GM12878 (cell line): ENCODE measurements around the gene THBS1. TPM values are rescaled to one million over a fixed set of nuclear protein-coding genes. Genes with fewer than 3 reads are reported as not detected.

ENCODE experiments used
- ATAC-seq: fragments of 200-7000 bp; cut with Tn5 transposase; 3 replicates; pipeline ENCODE4 v1.9.1; 2020; ENCODE audit warnings: mild to moderate bottlenecking, moderate library complexity
- BruUV-seq: library from RNA; stranded (reverse); fragments of 400-500 nt; replicated peaks from 2 replicates; lab custom pipeline; 2021; lab: Mats Ljungman, UMichigan
- CTCF ChIA-PET: fragments of 300-600 bp; sonication (Branson Sonifier 250); formaldehyde crosslinking; extraction: SDS; loops from one replicate; lab custom pipeline; 2021; ENCODE audit warnings: inconsistent platforms; lab: Yijun Ruan, JAX
- POLR2A ChIA-PET: fragments of 350-600 bp; formaldehyde crosslinking; extraction: SDS; loops from one replicate; lab custom pipeline; 2021; ENCODE audit warnings: inconsistent platforms; lab: Charles Lee
- RAD21 ChIA-PET: fragments of 300-600 bp; sonication (Branson Sonifier 250); formaldehyde crosslinking; loops from one replicate; lab custom pipeline; 2023; ENCODE audit warnings: antibody characterized with exemption; ENCODE audit not compliant: unreplicated experiment; lab: Charles Lee
- SMC1A ChIA-PET: fragments of 300-600 bp; sonication (Branson Sonifier 250); formaldehyde crosslinking; loops from one replicate; lab custom pipeline; 2023; ENCODE audit not compliant: unreplicated experiment, uncharacterized antibody; lab: Charles Lee
- DNase-seq: peaks from one replicate; pipeline ENCODE4 v3.0.0-alpha.2; 2011; ENCODE audit warnings: low read depth, low spot score
- FAIRE-seq: peaks from 3 replicates; lab custom pipeline; 2011; peaks lifted over from hg19 to GRCh38; lab: Jason Lieb, UNC
- H2AFZ ChIP-seq: 2 replicates; pipeline ENCODE4 v1.6.0; 2011; ENCODE audit warnings: low read depth, low read length, control low read depth; ENCODE audit not compliant: control insufficient read depth
- H3K27ac ChIP-seq: 2 replicates; pipeline ENCODE4 v1.5.1; 2011; ENCODE audit warnings: control low read depth; ENCODE audit not compliant: control insufficient read depth, insufficient read depth
- H3K27me3 ChIP-seq, 2 experiments: replicated peaks in 1 of 2; 2 replicates each; pipeline versions ENCODE4 v1.6.0 to v1.6.1; 2011; ENCODE audit warnings: low read length in 1 of 2; ENCODE audit not compliant: control insufficient read depth in 2 of 2, insufficient read depth in 2 of 2
- H3K36me3 ChIP-seq, 2 experiments: 2 replicates each; pipeline ENCODE4 v1.5.1; 2011; ENCODE audit warnings: low read length in 1 of 2; ENCODE audit not compliant: control insufficient read depth in 2 of 2, insufficient read depth in 2 of 2
- H3K4me1 ChIP-seq: 2 replicates; pipeline ENCODE4 v1.6.1; 2011; ENCODE audit warnings: mild to moderate bottlenecking, low read length, moderate library complexity, mixed read lengths; ENCODE audit not compliant: control insufficient read depth, insufficient read depth
- H3K4me2 ChIP-seq: 2 replicates; pipeline ENCODE4 v1.6.0; 2011; ENCODE audit warnings: control low read depth; ENCODE audit not compliant: control insufficient read depth, insufficient read depth
- H3K4me3 ChIP-seq: fragments of 200-600 bp; sonication (generic); 2 replicates; pipeline ENCODE4 v1.5.1; 2016
- H3K79me2 ChIP-seq: 2 replicates; pipeline ENCODE4 v1.6.0; 2011; ENCODE audit warnings: low read length; ENCODE audit not compliant: control insufficient read depth, insufficient read depth
- H3K9ac ChIP-seq: 2 replicates; pipeline ENCODE4 v1.8.0; 2011; ENCODE audit warnings: low read length, control low read depth, mixed read lengths; ENCODE audit not compliant: control insufficient read depth, insufficient read depth
- H3K9me3 ChIP-seq: replicated peaks from 3 replicates; pipeline ENCODE4 v1.5.1; 2011; ENCODE audit warnings: mild to moderate bottlenecking, low read length; ENCODE audit not compliant: control insufficient read depth, insufficient read depth
- H4K20me1 ChIP-seq: 2 replicates; pipeline ENCODE4 v1.6.0; 2011; ENCODE audit not compliant: control insufficient read depth, insufficient read depth
- BHLHE40 ChIP-seq, 2 experiments: fragments of 450-650 bp in 1 of 2; IDR thresholded peaks; 2 replicates each; pipeline ENCODE4 v1.6.1; 2011 to 2017; ENCODE audit warnings: low read depth in 2 of 2, borderline replicate concordance in 1 of 2, improper control_type of control experiment in 1 of 2, low read length in 1 of 2, mild to moderate bottlenecking in 1 of 2
- BRCA1 ChIP-seq: IDR thresholded peaks from 2 replicates; pipeline ENCODE4 v1.6.1; 2011; ENCODE audit warnings: low read depth, low read length, improper control_type of control experiment
- CBFB ChIP-seq: IDR thresholded peaks from 2 replicates; pipeline ENCODE4 v1.6.1; 2016; ENCODE audit warnings: antibody characterized with exemption, low read depth
- EP300 ChIP-seq, 2 experiments: fragments of 150-350 bp in 1 of 2; IDR thresholded peaks; 2 replicates each; pipeline ENCODE4 v1.6.1; 2011 to 2012; ENCODE audit warnings: low read depth in 2 of 2, low read length in 2 of 2, borderline replicate concordance in 1 of 2, improper control_type of control experiment in 1 of 2, inconsistent platforms in 1 of 2; ENCODE audit not compliant: control insufficient read depth in 1 of 2
- JUNB ChIP-seq: IDR thresholded peaks from 2 replicates; pipeline ENCODE4 v1.6.1; 2016; ENCODE audit warnings: antibody characterized with exemption, mild to moderate bottlenecking
- LARP7 ChIP-seq: fragments of 450-650 bp; IDR thresholded peaks from 2 replicates; pipeline ENCODE4 v1.6.1; 2017; ENCODE audit warnings: mild to moderate bottlenecking
- RB1 ChIP-seq: fragments of 450-650 bp; formaldehyde crosslinking; IDR thresholded peaks from 2 replicates; pipeline ENCODE4 v1.6.1; 2017; ENCODE audit warnings: mild to moderate bottlenecking, borderline replicate concordance
- SMARCA5 ChIP-seq: fragments of 450-650 bp; IDR thresholded peaks from 2 replicates; pipeline ENCODE4 v1.6.1; 2017; ENCODE audit warnings: mild to moderate bottlenecking
- TCF12 ChIP-seq: IDR thresholded peaks from 2 replicates; pipeline ENCODE4 v1.6.1; 2011; ENCODE audit warnings: low read depth, mild to moderate bottlenecking, low read length
- YY1 ChIP-seq: IDR thresholded peaks from 2 replicates; pipeline ENCODE4 v1.6.1; 2011; ENCODE audit warnings: low read depth, mild to moderate bottlenecking, low read length
- WGBS: methylation state at CpG from one replicate; pipeline ENCODE4 v1.1.6; 2016; ENCODE audit warnings: low lambda C conversion rate; ENCODE audit not compliant: insufficient replicate concordance, insufficient coverage; ENCODE audit errors: missing lambda C conversion rate; 5-methylcytosine and 5-hydroxymethylcytosine counted together
- in situ Hi-C: fragments of 300-500 bp; cut with MboI; formaldehyde crosslinking; loops from 9 replicates; pipeline ENCODE4 v1.14.3; 2018; ENCODE audit warnings: mixed read lengths
- intact Hi-C: fragments of 100-400 bp; cut with micrococcal nuclease; formaldehyde crosslinking; loops from one replicate; pipeline ENCODE4 v1.14.2; 2022; ENCODE audit not compliant: unreplicated experiment
- polyA plus RNA-seq, 11 experiments: library from polyadenylated mRNA; depleted of rRNA in 4 of 11; unstranded in 6 of 11; stranded (reverse) in 5 of 11; fragments of >200 nt; fragmentation: Nextera tagmentation in 4 of 11; fragmentation: Illumina TruSeq in 1 of 11; extraction: Ambion mirVana in 4 of 11; extraction: Trizol in 1 of 11; gene quantifications; 1 replicate in 1 of 11; 2 replicates in 10 of 11; pipeline versions ENCODE4 v1.2.1 to v1.2.3, GENCODE V29; 2011 to 2016; ENCODE audit warnings: inconsistent platforms in 2 of 11, missing spikeins in 2 of 11, low read depth in 1 of 11
- total RNA-seq, 4 experiments: library from RNA; depleted of rRNA in 3 of 4; stranded (reverse); fragments of >200 nt in 3 of 4; fragmentation: Illumina TruSeq in 1 of 4; extraction: Trizol in 1 of 4; gene quantifications; 2 replicates each; pipeline versions ENCODE4 v1.2.1 to v1.2.3, GENCODE V29; 2013 to 2021
- TF ChIP-seq, protein P1 (sequence below): fragments of 150-350 bp; IDR thresholded peaks from 2 replicates; pipeline ENCODE4 v1.6.1; 2014; ENCODE audit warnings: mild to moderate bottlenecking, low read depth, low read length
- TF ChIP-seq, protein P2 (sequence below), 3 experiments: IDR thresholded peaks in 2 of 3; conservative IDR thresholded peaks in 1 of 3; 2 replicates each; pipeline ENCODE4 v1.5.1; 2011; ENCODE audit warnings: low read depth in 3 of 3, low read length in 3 of 3, mild to moderate bottlenecking in 3 of 3, control low read depth in 2 of 3, moderate library complexity in 2 of 3, inconsistent platforms in 1 of 3, mixed read lengths in 1 of 3; ENCODE audit not compliant: control insufficient read depth in 2 of 3, insufficient read depth in 1 of 3; ENCODE audit errors: extremely low read depth in 1 of 3
- TF ChIP-seq, protein P3 (sequence below): IDR thresholded peaks from 2 replicates; pipeline ENCODE4 v1.6.1; 2012; ENCODE audit warnings: low read depth, low read length, improper control_type of control experiment
- TF ChIP-seq, protein P4 (sequence below): fragments of 450-650 bp; IDR thresholded peaks from 2 replicates; pipeline ENCODE4 v1.6.1; 2017; ENCODE audit warnings: mild to moderate bottlenecking, moderate library complexity

THBS1 gene
- total and polyA plus RNA-seq, 10 of the 15 experiments (the other 5 are each of a cell fraction or from before 2014, with no cell fraction given) = under 0.01 to 1.5 (median 0.23) TPM; not detected in 3

DNA sequence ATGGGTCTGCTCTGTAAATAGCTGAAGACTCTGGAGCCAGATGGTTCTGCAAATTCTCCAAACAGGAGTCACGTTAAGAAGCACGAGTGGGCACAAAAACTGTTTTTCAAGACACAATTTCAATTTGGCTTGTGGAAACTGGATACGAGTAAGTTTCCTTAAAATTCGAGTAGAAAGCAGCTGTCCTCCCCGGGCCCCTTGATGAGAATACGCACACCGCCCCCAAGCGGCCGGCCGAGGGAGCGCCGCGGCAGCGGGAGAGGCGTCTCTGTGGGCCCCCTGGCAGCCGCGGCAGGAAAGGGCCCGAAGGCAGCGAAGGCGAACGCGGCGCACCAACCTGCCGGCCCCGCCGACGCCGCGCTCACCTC, 778 bp upstream of the THBS1 start:
- Histone ChIP-seq H3K79me2 (no peaks in the 10 kb centered on the region), H3K36me3 (no peaks in the 10 kb centered on the region), H3K27ac (no peak overlapping the region), H3K9me3 (no peaks in the 10 kb centered on the region; the same call in 2 of the 3 replicates), H3K9ac (no peak overlapping the region), H2AFZ (peak overlapping the region; percentile 26; the same call in 1 of the 2 replicates), H3K4me3 (peak overlapping the region; percentile 58; the same call in 1 of the 2 replicates), H3K4me1 (no peaks in the 10 kb centered on the region), H3K4me2 (peak overlapping the region; percentile 91), H3K27me3 (peaks cover 4 to 5% of the 10 kb centered on the region in 2 experiments; a peak in 3 of 4 replicates), H4K20me1 (no peaks in the 10 kb centered on the region)
- ChIA-PET POLR2A (no interaction called here), CTCF (interaction anchor here (0.7 to 8.5 kb wide), 28 partner anchors 10 to 1139 kb away, joined by 3 to 68 read pairs (median 5); no protein-coding TSS in a partner anchor), SMC1A (interaction anchor here (0.5 to 1.8 kb wide), 12 partner anchors 13 to 764 kb away, joined by 3 to 9 read pairs (median 3); no protein-coding TSS in a partner anchor), RAD21 (interaction anchor here (0.9 to 2.3 kb wide), 7 partner anchors 10 to 1140 kb away, joined by 3 to 13 read pairs (median 5); no protein-coding TSS in a partner anchor)
- no TSS peak for BruUV-seq
- WGBS = 1% methylated on average over 17 of the region's 29 CpGs
- DNase-seq (no peak), FAIRE-seq (peak; percentile 83), ATAC-seq (peak; percentile 94)
- in situ Hi-C loops (loop anchor here (5.0 to 25.0 kb wide), 3 partner anchors 453 to 873 kb away; no protein-coding TSS in a partner anchor), intact Hi-C loops (loop anchor here (1.0 to 5.0 kb wide), 6 partner anchors 107 to 868 kb away; no protein-coding TSS in a partner anchor)
- TF ChIP-seq EP300 (IDR thresholded peaks at IDR 0.05; ENCODE audit: borderline replicate concordance in 1 of 2, control insufficient read depth in 1 of 2, low read depth in 2 of 2, low read length in 2 of 2) (no peak), CBFB (no peak), TCF12 (peak; percentile 46; the same call in 1 of the 2 replicates), BRCA1 (no peak), BHLHE40 (IDR thresholded peaks at IDR 0.05; ENCODE audit: borderline replicate concordance in 1 of 2, low read depth in 2 of 2, low read length in 1 of 2) (peak in 1 of 2 experiments; percentile 20; a peak in 2 of 4 replicates), YY1 (peak; percentile 71; the same call in 1 of the 2 replicates), SMARCA5 (peak; percentile 78; the same call in 1 of the 2 replicates), JUNB (no peak), RB1 (peak; percentile 52; the same call in 1 of the 2 replicates), LARP7 (peak; percentile 51; the same call in 1 of the 2 replicates)
- TF ChIP-seq, protein P1, sequence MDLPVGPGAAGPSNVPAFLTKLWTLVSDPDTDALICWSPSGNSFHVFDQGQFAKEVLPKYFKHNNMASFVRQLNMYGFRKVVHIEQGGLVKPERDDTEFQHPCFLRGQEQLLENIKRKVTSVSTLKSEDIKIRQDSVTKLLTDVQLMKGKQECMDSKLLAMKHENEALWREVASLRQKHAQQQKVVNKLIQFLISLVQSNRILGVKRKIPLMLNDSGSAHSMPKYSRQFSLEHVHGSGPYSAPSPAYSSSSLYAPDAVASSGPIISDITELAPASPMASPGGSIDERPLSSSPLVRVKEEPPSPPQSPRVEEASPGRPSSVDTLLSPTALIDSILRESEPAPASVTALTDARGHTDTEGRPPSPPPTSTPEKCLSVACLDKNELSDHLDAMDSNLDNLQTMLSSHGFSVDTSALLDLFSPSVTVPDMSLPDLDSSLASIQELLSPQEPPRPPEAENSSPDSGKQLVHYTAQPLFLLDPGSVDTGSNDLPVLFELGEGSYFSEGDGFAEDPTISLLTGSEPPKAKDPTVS = no peak
- TF ChIP-seq, protein P2, sequence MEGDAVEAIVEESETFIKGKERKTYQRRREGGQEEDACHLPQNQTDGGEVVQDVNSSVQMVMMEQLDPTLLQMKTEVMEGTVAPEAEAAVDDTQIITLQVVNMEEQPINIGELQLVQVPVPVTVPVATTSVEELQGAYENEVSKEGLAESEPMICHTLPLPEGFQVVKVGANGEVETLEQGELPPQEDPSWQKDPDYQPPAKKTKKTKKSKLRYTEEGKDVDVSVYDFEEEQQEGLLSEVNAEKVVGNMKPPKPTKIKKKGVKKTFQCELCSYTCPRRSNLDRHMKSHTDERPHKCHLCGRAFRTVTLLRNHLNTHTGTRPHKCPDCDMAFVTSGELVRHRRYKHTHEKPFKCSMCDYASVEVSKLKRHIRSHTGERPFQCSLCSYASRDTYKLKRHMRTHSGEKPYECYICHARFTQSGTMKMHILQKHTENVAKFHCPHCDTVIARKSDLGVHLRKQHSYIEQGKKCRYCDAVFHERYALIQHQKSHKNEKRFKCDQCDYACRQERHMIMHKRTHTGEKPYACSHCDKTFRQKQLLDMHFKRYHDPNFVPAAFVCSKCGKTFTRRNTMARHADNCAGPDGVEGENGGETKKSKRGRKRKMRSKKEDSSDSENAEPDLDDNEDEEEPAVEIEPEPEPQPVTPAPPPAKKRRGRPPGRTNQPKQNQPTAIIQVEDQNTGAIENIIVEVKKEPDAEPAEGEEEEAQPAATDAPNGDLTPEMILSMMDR (IDR thresholded peaks at IDR 0.05 in 2 of 3, conservative IDR thresholded peaks at IDR 0.05 in 1 of 3; ENCODE audit: control insufficient read depth in 2 of 3, extremely low read depth in 1 of 3, insufficient read depth in 1 of 3, low read depth in 3 of 3, low read length in 3 of 3) = peak; percentile 90 to 98 (median 91)
- TF ChIP-seq, protein P3, sequence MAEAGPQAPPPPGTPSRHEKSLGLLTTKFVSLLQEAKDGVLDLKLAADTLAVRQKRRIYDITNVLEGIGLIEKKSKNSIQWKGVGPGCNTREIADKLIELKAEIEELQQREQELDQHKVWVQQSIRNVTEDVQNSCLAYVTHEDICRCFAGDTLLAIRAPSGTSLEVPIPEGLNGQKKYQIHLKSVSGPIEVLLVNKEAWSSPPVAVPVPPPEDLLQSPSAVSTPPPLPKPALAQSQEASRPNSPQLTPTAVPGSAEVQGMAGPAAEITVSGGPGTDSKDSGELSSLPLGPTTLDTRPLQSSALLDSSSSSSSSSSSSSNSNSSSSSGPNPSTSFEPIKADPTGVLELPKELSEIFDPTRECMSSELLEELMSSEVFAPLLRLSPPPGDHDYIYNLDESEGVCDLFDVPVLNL = no peak
- TF ChIP-seq, protein P4, sequence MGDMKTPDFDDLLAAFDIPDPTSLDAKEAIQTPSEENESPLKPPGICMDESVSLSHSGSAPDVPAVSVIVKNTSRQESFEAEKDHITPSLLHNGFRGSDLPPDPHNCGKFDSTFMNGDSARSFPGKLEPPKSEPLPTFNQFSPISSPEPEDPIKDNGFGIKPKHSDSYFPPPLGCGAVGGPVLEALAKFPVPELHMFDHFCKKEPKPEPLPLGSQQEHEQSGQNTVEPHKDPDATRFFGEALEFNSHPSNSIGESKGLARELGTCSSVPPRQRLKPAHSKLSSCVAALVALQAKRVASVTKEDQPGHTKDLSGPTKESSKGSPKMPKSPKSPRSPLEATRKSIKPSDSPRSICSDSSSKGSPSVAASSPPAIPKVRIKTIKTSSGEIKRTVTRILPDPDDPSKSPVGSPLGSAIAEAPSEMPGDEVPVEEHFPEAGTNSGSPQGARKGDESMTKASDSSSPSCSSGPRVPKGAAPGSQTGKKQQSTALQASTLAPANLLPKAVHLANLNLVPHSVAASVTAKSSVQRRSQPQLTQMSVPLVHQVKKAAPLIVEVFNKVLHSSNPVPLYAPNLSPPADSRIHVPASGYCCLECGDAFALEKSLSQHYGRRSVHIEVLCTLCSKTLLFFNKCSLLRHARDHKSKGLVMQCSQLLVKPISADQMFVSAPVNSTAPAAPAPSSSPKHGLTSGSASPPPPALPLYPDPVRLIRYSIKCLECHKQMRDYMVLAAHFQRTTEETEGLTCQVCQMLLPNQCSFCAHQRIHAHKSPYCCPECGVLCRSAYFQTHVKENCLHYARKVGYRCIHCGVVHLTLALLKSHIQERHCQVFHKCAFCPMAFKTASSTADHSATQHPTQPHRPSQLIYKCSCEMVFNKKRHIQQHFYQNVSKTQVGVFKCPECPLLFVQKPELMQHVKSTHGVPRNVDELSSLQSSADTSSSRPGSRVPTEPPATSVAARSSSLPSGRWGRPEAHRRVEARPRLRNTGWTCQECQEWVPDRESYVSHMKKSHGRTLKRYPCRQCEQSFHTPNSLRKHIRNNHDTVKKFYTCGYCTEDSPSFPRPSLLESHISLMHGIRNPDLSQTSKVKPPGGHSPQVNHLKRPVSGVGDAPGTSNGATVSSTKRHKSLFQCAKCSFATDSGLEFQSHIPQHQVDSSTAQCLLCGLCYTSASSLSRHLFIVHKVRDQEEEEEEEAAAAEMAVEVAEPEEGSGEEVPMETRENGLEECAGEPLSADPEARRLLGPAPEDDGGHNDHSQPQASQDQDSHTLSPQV = 0 out of 2 replicates have a peak, but pooled peaks have one; percentile 7
